Measurements from ENCODE around the gene CDC34.

CDC34 gene

DNA sequence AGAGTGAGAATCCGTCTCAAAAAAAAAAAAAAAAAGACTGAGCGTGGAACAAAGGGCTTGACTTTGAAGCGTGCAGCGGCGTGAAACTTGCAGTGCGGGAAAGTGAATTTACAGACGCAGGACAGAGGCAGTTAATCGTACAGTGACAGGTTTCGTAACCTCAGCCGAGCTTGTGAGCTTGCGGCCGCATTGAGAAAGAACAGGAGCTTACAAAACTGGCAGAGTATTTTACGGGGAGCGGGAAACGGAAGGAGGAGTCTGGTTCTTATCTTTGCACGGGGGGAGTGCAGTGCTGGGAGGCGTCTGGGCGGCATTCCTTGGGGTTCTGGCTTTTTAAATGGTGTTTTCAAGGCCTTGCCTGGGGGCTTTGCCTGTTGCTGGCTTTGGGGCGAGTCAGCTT is 34.8 kb downstream of the CDC34 start:
- Histone ChIP-seq H3K27me3 (ENCODE audit: control insufficient read depth in 2 of 2, insufficient read depth in 2 of 2, low read length in 2 of 2) (no peaks in the 10 kb centered on the region), H3K4me3 (ENCODE audit: low read length in 2 of 2) (no peak overlapping the region), H3K9ac (ENCODE audit: low read depth in 1 of 2, low read length in 2 of 2) (no peak overlapping the region), H3K4me1 (ENCODE audit: control insufficient read depth in 2 of 2, insufficient read depth in 2 of 2, low read length in 2 of 2) (peaks cover 4 to 6% of the 10 kb centered on the region in 2 donors), H3K36me3 (ENCODE audit: control insufficient read depth in 2 of 2, insufficient read depth in 2 of 2, low read length in 2 of 2) (no peaks in the 10 kb centered on the region), H3K27ac (ENCODE audit: low read depth in 2 of 2, low read length in 2 of 2) (no peak overlapping the region), H3K9me3 (ENCODE audit: control insufficient read depth in 2 of 2, low read length in 2 of 2) (no peaks in the 10 kb centered on the region)

- no peaks in the 10 kb centered on the region for H3K27me3 ChIP-seq (ENCODE audit: control insufficient read depth in 2 of 2, insufficient read depth in 2 of 2, low read length in 2 of 2)
- peaks cover 7 to 10% of the 10 kb centered on the region in 2 donors for H3K4me1 ChIP-seq (ENCODE audit: control insufficient read depth in 2 of 2, insufficient read depth in 2 of 2, low read length in 2 of 2)
- H3K4me3 ChIP-seq (ENCODE audit: low read length in 2 of 2) = no peak overlapping the region
- H3K36me3 ChIP-seq (ENCODE audit: control insufficient read depth in 2 of 2, insufficient read depth in 2 of 2, low read length in 2 of 2) = no peaks in the 10 kb centered on the region
- no peak overlapping the region for H3K27ac ChIP-seq (ENCODE audit: low read depth in 2 of 2, low read length in 2 of 2)
- no peaks in the 10 kb centered on the region for H3K9me3 ChIP-seq (ENCODE audit: control insufficient read depth in 2 of 2, low read length in 2 of 2)
- H3K9ac ChIP-seq (ENCODE audit: low read depth in 1 of 2, low read length in 2 of 2) = no peak overlapping the region
Measured at GRCh38 chr19:566844-567243, 35.3 kb downstream of the CDC34 start.

DNA sequence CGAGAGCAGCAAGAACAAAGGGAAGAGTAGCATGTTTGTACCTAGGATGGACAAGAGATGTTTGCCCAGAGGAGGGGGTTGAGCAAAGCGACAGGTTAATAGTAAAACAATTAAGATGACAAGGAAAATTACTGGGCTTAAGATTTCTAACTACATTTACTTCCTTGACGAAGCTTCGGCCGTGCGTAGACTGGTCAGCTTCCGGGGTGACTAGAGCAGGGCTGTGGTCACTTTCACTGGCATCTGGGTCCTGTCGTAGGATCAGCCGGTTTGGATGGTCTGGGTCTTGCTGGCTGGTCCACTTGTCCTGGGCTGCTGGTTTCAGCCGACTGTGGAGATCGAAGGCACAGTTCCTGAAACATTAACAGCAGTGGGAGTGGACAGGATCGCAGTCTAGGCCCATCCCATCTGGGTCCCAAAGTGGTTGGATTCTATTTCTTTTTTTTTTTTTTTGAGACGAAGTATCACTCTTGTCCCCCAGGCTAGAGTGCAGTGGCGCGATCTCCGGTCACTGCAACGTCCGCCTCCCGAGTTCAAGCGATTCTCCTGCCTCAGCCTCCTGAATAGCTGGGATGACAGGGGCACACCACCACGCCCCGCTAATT is 35.8 kb downstream of the CDC34 start:
- Histone ChIP-seq H3K27me3 (ENCODE audit: control insufficient read depth in 2 of 2, insufficient read depth in 2 of 2, low read length in 2 of 2) (no peaks in the 10 kb centered on the region), H3K9me3 (ENCODE audit: control insufficient read depth in 2 of 2, low read length in 2 of 2) (no peaks in the 10 kb centered on the region), H3K36me3 (ENCODE audit: control insufficient read depth in 2 of 2, insufficient read depth in 2 of 2, low read length in 2 of 2) (no peaks in the 10 kb centered on the region), H3K27ac (ENCODE audit: low read depth in 2 of 2, low read length in 2 of 2) (peak overlapping the region in 1 of 2 donors; percentile 28), H3K4me1 (ENCODE audit: control insufficient read depth in 2 of 2, insufficient read depth in 2 of 2, low read length in 2 of 2) (peaks cover 7 to 10% of the 10 kb centered on the region in 2 donors), H3K4me3 (ENCODE audit: low read length in 2 of 2) (no peak overlapping the region), H3K9ac (ENCODE audit: low read depth in 1 of 2, low read length in 2 of 2) (no peak overlapping the region)

DNA sequence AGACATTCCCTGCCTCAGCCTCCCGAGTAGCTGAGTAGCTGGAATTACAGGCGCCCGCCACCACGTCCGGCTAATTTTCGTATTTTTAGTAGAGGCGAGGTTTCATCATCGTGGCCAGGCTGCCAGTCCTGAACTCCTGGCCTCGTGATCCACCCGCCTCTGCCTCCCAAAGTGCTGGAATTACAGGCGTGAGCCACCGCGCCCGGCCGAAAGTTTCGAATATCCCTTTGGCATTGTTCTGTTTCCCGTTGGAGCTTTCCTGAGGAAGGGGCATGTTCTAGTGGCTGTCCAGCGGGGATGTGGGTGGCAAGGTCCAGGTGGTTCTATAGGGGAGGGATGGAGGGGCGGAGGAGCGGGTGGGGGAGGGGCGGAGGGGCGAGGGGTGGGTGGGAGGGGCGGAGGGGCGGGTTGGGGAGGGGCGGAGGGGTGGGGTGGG is 38.7 kb downstream of the CDC34 start:
- no peaks in the 10 kb centered on the region for H3K9me3 ChIP-seq (ENCODE audit: control insufficient read depth in 2 of 2, low read length in 2 of 2)

GRCh38 chr19:570937-571565 is 39.5 kb downstream of the CDC34 start:
- Histone ChIP-seq H3K36me3 (ENCODE audit: control insufficient read depth in 2 of 2, insufficient read depth in 2 of 2, low read length in 2 of 2) (peaks cover 0 to 2% of the 10 kb centered on the region in 2 donors), H3K4me3 (ENCODE audit: low read length in 2 of 2) (peak overlapping the region; percentile 62 to 82), H3K27me3 (ENCODE audit: control insufficient read depth in 2 of 2, insufficient read depth in 2 of 2, low read length in 2 of 2) (no peaks in the 10 kb centered on the region), H3K4me1 (ENCODE audit: control insufficient read depth in 2 of 2, insufficient read depth in 2 of 2, low read length in 2 of 2) (peaks cover 27 to 28% of the 10 kb centered on the region in 2 donors), H3K27ac (ENCODE audit: low read depth in 2 of 2, low read length in 2 of 2) (peak overlapping the region; percentile 92), H3K9me3 (ENCODE audit: control insufficient read depth in 2 of 2, low read length in 2 of 2) (no peaks in the 10 kb centered on the region), H3K9ac (ENCODE audit: low read depth in 1 of 2, low read length in 2 of 2) (peak overlapping the region; percentile 61 to 87)

More for the DNA sequence above, 38.7 kb downstream of the CDC34 start:
- no peaks in the 10 kb centered on the region for H3K27me3 ChIP-seq (ENCODE audit: control insufficient read depth in 2 of 2, insufficient read depth in 2 of 2, low read length in 2 of 2)
- peaks cover 22 to 26% of the 10 kb centered on the region in 2 donors for H3K4me1 ChIP-seq (ENCODE audit: control insufficient read depth in 2 of 2, insufficient read depth in 2 of 2, low read length in 2 of 2)
- H3K36me3 ChIP-seq (ENCODE audit: control insufficient read depth in 2 of 2, insufficient read depth in 2 of 2, low read length in 2 of 2) = no peaks in the 10 kb centered on the region
- H3K9ac ChIP-seq (ENCODE audit: low read depth in 1 of 2, low read length in 2 of 2) = no peak overlapping the region
- peak overlapping the region in 1 of 2 donors; percentile 23 for H3K27ac ChIP-seq (ENCODE audit: low read depth in 2 of 2, low read length in 2 of 2)
- no peak overlapping the region for H3K4me3 ChIP-seq (ENCODE audit: low read length in 2 of 2)

DNA sequence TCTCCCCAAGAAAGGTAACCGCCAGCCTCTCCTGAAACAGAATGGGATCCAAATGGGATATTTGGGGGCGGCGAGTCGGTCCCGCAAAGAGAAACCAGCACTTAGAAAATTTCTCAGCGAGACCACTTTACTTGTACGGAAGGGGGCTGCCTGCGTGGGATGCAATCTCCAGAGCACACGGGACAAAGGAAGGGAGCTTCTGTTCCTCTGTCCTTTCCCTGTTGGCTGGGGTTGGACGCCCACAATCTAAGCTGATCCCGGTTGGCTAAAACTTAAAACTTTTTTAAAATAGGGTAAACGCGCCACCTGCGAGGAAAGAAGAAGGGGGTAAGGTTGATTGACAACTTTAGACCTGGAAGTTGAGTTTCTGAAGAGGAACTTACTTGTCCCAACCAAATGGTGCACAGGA is 40.0 kb downstream of the CDC34 start:
- Histone ChIP-seq H3K36me3 (ENCODE audit: control insufficient read depth in 2 of 2, insufficient read depth in 2 of 2, low read length in 2 of 2) (peaks cover 0 to 3% of the 10 kb centered on the region in 2 donors), H3K27me3 (ENCODE audit: control insufficient read depth in 2 of 2, insufficient read depth in 2 of 2, low read length in 2 of 2) (no peaks in the 10 kb centered on the region), H3K4me3 (ENCODE audit: low read length in 2 of 2) (peak overlapping the region; percentile 62 to 82), H3K27ac (ENCODE audit: low read depth in 2 of 2, low read length in 2 of 2) (peak overlapping the region; percentile 92), H3K4me1 (ENCODE audit: control insufficient read depth in 2 of 2, insufficient read depth in 2 of 2, low read length in 2 of 2) (peaks cover 29% of the 10 kb centered on the region in 2 donors), H3K9ac (ENCODE audit: low read depth in 1 of 2, low read length in 2 of 2) (peak overlapping the region; percentile 61 to 87), H3K9me3 (ENCODE audit: control insufficient read depth in 2 of 2, low read length in 2 of 2) (no peaks in the 10 kb centered on the region)

GRCh38 chr19:572140-572742 is 40.7 kb downstream of the CDC34 start, which contains the start of gene BSG:
Gene BSG, plus strand, starts transcription at chr19:572596. Its CDS starts 39 bp downstream, at chr19:572635.
- H3K27ac ChIP-seq (ENCODE audit: low read depth in 2 of 2, low read length in 2 of 2) = peak within 1 kb of the TSS; percentile 92
- peak within 1 kb of the TSS; percentile 86 to 91 for H3K4me3 ChIP-seq (ENCODE audit: low read length in 2 of 2)
- no peaks in the 10 kb centered on the region for H3K9me3 ChIP-seq (ENCODE audit: control insufficient read depth in 2 of 2, low read length in 2 of 2)
- H3K4me1 ChIP-seq (ENCODE audit: control insufficient read depth in 2 of 2, insufficient read depth in 2 of 2, low read length in 2 of 2) = peaks cover 29% of the 10 kb centered on the region in 2 donors
- peak within 1 kb of the TSS; percentile 93 to 96 for H3K9ac ChIP-seq (ENCODE audit: low read depth in 1 of 2, low read length in 2 of 2)
- no peaks in the 10 kb centered on the region for H3K27me3 ChIP-seq (ENCODE audit: control insufficient read depth in 2 of 2, insufficient read depth in 2 of 2, low read length in 2 of 2)
- peaks cover 2 to 7% of the 10 kb centered on the region in 2 donors for H3K36me3 ChIP-seq (ENCODE audit: control insufficient read depth in 2 of 2, insufficient read depth in 2 of 2, low read length in 2 of 2)

GRCh38 chr19:572743-573518 is 41.4 kb downstream of the CDC34 start:
- Histone ChIP-seq H3K27me3 (ENCODE audit: control insufficient read depth in 2 of 2, insufficient read depth in 2 of 2, low read length in 2 of 2) (no peaks in the 10 kb centered on the region), H3K9me3 (ENCODE audit: control insufficient read depth in 2 of 2, low read length in 2 of 2) (no peaks in the 10 kb centered on the region), H3K27ac (ENCODE audit: low read depth in 2 of 2, low read length in 2 of 2) (peak overlapping the region; percentile 88 to 92), H3K4me1 (ENCODE audit: control insufficient read depth in 2 of 2, insufficient read depth in 2 of 2, low read length in 2 of 2) (peaks cover 29% of the 10 kb centered on the region in 2 donors), H3K36me3 (ENCODE audit: control insufficient read depth in 2 of 2, insufficient read depth in 2 of 2, low read length in 2 of 2) (peaks cover 2 to 9% of the 10 kb centered on the region in 2 donors), H3K9ac (ENCODE audit: low read depth in 1 of 2, low read length in 2 of 2) (peak overlapping the region; percentile 93 to 96), H3K4me3 (ENCODE audit: low read length in 2 of 2) (peak overlapping the region; percentile 86 to 91)

- H3K27ac ChIP-seq (ENCODE audit: low read depth in 2 of 2, low read length in 2 of 2) = peak overlapping the region; percentile 88 to 92
- peaks cover 2 to 9% of the 10 kb centered on the region in 2 donors for H3K36me3 ChIP-seq (ENCODE audit: control insufficient read depth in 2 of 2, insufficient read depth in 2 of 2, low read length in 2 of 2)
- H3K9ac ChIP-seq (ENCODE audit: low read depth in 1 of 2, low read length in 2 of 2) = peak overlapping the region; percentile 93 to 96
- H3K9me3 ChIP-seq (ENCODE audit: control insufficient read depth in 2 of 2, low read length in 2 of 2) = no peaks in the 10 kb centered on the region
- no peaks in the 10 kb centered on the region for H3K27me3 ChIP-seq (ENCODE audit: control insufficient read depth in 2 of 2, insufficient read depth in 2 of 2, low read length in 2 of 2)
- peaks cover 29% of the 10 kb centered on the region in 2 donors for H3K4me1 ChIP-seq (ENCODE audit: control insufficient read depth in 2 of 2, insufficient read depth in 2 of 2, low read length in 2 of 2)
- H3K4me3 ChIP-seq (ENCODE audit: low read length in 2 of 2) = peak overlapping the region; percentile 86 to 91
Measured at GRCh38 chr19:573519-573825, 41.9 kb downstream of the CDC34 start.

Measured in mucosa of rectum (tissue), 2 donors.